Fibroblast of mammary gland (primary cell): ENCODE measurements around the gene ITIH3.
A peak's percentile ranks its signal among the peaks of the same experiment; 100 is the strongest.

ENCODE experiments used
- DNase-seq: peaks from one replicate; pipeline ENCODE4 v3.0.0-alpha.2; 2010; ENCODE audit warnings: low read depth
- H3K4me3 ChIP-seq: 2 replicates; pipeline ENCODE4 v1.5.1; 2011; ENCODE audit warnings: low read depth, mild to moderate bottlenecking, low read length, moderate library complexity; ENCODE audit not compliant: control insufficient read depth
- TF ChIP-seq, protein P1 (sequence below): conservative IDR thresholded peaks from 2 replicates; pipeline ENCODE4 v1.5.1; 2011; ENCODE audit warnings: low read depth, low read length, inconsistent platforms; ENCODE audit not compliant: control insufficient read depth, insufficient read depth

Gene ITIH3

DNA sequence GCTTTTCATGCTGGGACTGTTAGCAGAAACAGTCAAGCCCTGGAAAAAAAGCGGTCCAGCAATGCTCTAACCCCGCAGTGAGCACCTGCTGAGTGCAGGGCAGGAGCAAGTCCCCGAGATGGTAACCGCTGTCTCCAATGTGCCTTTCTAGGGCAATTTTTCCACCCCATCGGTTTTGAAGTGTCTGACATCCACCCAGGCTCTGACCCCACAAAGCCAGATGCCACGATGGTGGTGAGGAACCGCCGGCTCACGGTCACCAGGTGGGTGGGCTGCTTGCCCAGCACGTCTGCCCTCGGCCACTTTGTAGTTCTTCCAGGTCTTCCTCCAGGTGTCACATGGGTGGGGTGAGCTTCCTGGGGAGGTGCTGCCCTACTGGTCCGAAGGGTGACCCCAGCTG lies 3.2 kb upstream of the ITIH3 start:
- TF ChIP-seq, protein P1, sequence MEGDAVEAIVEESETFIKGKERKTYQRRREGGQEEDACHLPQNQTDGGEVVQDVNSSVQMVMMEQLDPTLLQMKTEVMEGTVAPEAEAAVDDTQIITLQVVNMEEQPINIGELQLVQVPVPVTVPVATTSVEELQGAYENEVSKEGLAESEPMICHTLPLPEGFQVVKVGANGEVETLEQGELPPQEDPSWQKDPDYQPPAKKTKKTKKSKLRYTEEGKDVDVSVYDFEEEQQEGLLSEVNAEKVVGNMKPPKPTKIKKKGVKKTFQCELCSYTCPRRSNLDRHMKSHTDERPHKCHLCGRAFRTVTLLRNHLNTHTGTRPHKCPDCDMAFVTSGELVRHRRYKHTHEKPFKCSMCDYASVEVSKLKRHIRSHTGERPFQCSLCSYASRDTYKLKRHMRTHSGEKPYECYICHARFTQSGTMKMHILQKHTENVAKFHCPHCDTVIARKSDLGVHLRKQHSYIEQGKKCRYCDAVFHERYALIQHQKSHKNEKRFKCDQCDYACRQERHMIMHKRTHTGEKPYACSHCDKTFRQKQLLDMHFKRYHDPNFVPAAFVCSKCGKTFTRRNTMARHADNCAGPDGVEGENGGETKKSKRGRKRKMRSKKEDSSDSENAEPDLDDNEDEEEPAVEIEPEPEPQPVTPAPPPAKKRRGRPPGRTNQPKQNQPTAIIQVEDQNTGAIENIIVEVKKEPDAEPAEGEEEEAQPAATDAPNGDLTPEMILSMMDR = no peak
- DNase-seq = no peak
- H3K4me3 ChIP-seq = no peak overlapping the region

DNA sequence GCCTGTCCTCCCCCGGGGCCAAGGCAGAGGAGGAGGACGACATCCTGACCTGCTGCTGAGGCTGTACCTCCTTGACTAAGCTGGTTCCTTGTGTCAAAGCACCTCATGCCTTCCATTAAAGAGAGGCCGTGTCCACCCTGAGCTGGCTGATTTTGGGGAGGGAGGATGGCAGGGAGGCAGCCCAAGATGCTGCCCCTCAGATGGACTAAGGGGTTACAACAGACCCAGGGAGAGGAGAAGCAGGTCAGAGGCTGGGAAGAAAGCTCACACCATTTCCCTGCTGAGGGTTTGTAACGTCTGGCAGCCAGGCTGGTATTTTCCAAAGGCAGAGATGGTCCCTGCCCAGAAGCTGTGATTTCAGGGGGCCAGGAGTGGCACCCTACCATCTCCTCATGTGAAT lies 2.7 kb upstream of the ITIH3 start:
- H3K4me3 ChIP-seq = no peak overlapping the region
- TF ChIP-seq, protein P1 = no peak
- no peak for DNase-seq

DNA sequence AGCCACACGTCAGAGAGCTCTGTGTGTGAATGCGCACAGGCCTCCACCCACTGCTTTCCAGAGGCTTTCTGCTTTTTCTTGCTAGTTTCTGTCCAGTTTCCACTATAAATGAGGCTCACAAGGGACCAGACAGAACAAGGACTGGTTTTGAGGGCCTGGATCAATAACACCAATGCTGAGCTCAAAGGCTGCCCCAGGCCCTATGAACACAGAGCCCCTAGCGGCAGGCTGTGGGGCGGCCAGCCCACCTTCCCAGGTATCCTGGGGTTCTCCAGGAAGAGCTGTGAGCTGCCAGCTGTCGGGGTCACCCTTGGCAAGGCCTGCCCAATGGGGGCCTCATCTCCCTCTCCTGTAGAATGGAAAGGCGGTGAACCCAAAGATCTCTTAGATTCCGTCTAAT lies 2.2 kb upstream of the ITIH3 start:
- DNase-seq = no peak
- no peak overlapping the region for H3K4me3 ChIP-seq
- TF ChIP-seq, protein P1 = no peak

- peak; percentile 28 for DNase-seq
- no peak overlapping the region for H3K4me3 ChIP-seq
- TF ChIP-seq, protein P1 = no peak
Observed at GRCh38 chr3:52792961-52793695, 1.5 kb upstream of the ITIH3 start.

- no peak for DNase-seq
- TF ChIP-seq, protein P1 = no peak
- H3K4me3 ChIP-seq = no peak overlapping the region
Observed at GRCh38 chr3:52793702-52794611, 639 bp upstream of the ITIH3 start.

- DNase-seq = no peak
- TF ChIP-seq, protein P1 = no peak
- no peak overlapping the region for H3K4me3 ChIP-seq
Observed at GRCh38 chr3:52795298-52795900, 803 bp downstream of the ITIH3 start.
